HEK293 (cell line): ENCODE results near the gene ARFGEF2.
A peak's percentile ranks its signal among the peaks of the same experiment; 100 is the strongest.

Source experiments
- CTCF ChIA-PET: fragments of 350-600 bp; formaldehyde crosslinking; extraction: SDS; loops from one replicate; lab custom pipeline; 2021; ENCODE audit warnings: antibody characterized with exemption; lab: Yijun Ruan, JAX
- POLR2A ChIA-PET: fragments of 300-600 bp; formaldehyde crosslinking; extraction: SDS; loops from one replicate; lab custom pipeline; 2020; ENCODE audit warnings: antibody characterized with exemption, inconsistent platforms; lab: Yijun Ruan, JAX
- H3K27ac ChIP-seq: fragments of 200-500 bp; sonication (Bioruptor generic); 2 replicates; pipeline ENCODE4 v1.5.1; 2014; ENCODE audit warnings: low read depth, low read length, control low read depth, inconsistent platforms; ENCODE audit errors: extremely low read depth
- H3K36me3 ChIP-seq, 2 experiments: fragments of 200-500 bp in 1 of 2; sonication (Bioruptor generic) in 1 of 2; 1 replicate in 1 of 2; 2 replicates in 1 of 2; pipeline ENCODE4 v1.5.1; 2014 to 2017; ENCODE audit warnings: inconsistent platforms in 2 of 2, low read length in 2 of 2; ENCODE audit not compliant: control insufficient read depth in 2 of 2, insufficient read depth in 1 of 2
- H3K4me1 ChIP-seq: fragments of 200-500 bp; sonication (Bioruptor generic); 2 replicates; pipeline ENCODE4 v1.5.1; 2014; ENCODE audit warnings: mild to moderate bottlenecking, low read length, inconsistent platforms; ENCODE audit not compliant: control insufficient read depth, insufficient read depth
- H3K4me3 ChIP-seq: 2 replicates; pipeline ENCODE4 v1.5.1; 2011; ENCODE audit warnings: low read depth, mild to moderate bottlenecking, control low read depth, low read length, moderate library complexity
- H3K9me3 ChIP-seq: fragments of 200-500 bp; sonication (Bioruptor generic); 2 replicates; pipeline ENCODE4 v1.5.1; 2014; ENCODE audit warnings: low read depth, low read length, inconsistent platforms; ENCODE audit not compliant: control insufficient read depth, insufficient read depth
- BCL11A ChIP-seq: fragments of 450-650 bp; formaldehyde crosslinking; IDR thresholded peaks from 2 replicates; pipeline ENCODE4 v1.5.1; 2016; ENCODE audit warnings: low read depth, missing biosample characterization, missing genetic modification characterization
- GLIS1 ChIP-seq: fragments of 450-650 bp; formaldehyde crosslinking; IDR thresholded peaks from 2 replicates; pipeline ENCODE4 v1.5.1; 2016; ENCODE audit warnings: missing biosample characterization, missing genetic modification characterization
- HOXC10 ChIP-seq: sonication (generic); formaldehyde crosslinking; IDR thresholded peaks from 2 replicates; pipeline ENCODE4 v1.8.1; 2023; ENCODE audit warnings: mild to moderate bottlenecking, missing genetic modification reagents
- KLF10 ChIP-seq: fragments of 450-650 bp; IDR thresholded peaks from 2 replicates; pipeline ENCODE4 v1.5.1; 2018; ENCODE audit warnings: missing biosample characterization, mild to moderate bottlenecking, missing genetic modification characterization
- SETDB1 ChIP-seq: IDR thresholded peaks from one replicate; pipeline ENCODE4 v1.6.1; 2017; ENCODE audit warnings: mild to moderate bottlenecking, low read length, moderate library complexity, mixed read lengths; ENCODE audit not compliant: insufficient read length
- SP3 ChIP-seq: fragments of 450-650 bp; formaldehyde crosslinking; IDR thresholded peaks from 2 replicates; pipeline ENCODE4 v1.5.1; 2016; ENCODE audit warnings: missing biosample characterization, missing genetic modification characterization
- ZFP3 ChIP-seq: fragments of 450-650 bp; formaldehyde crosslinking; IDR thresholded peaks from 2 replicates; pipeline ENCODE4 v1.5.1; 2016; ENCODE audit warnings: low read depth, missing biosample characterization, missing genetic modification characterization
- ZFP41 ChIP-seq: fragments of 450-650 bp; formaldehyde crosslinking; IDR thresholded peaks from 2 replicates; pipeline ENCODE4 v1.5.1; 2016; ENCODE audit warnings: missing biosample characterization, missing genetic modification characterization, borderline replicate concordance
- ZIC2 ChIP-seq: fragments of 450-650 bp; formaldehyde crosslinking; IDR thresholded peaks from 2 replicates; pipeline ENCODE4 v1.5.1; 2016; ENCODE audit warnings: missing biosample characterization, missing genetic modification characterization
- ZNF133 ChIP-seq: fragments of 450-650 bp; formaldehyde crosslinking; IDR thresholded peaks from 2 replicates; pipeline ENCODE4 v1.5.1; 2016; ENCODE audit warnings: missing biosample characterization, missing genetic modification characterization
- ZNF146 ChIP-seq: fragments of 450-650 bp; formaldehyde crosslinking; IDR thresholded peaks from 2 replicates; pipeline ENCODE4 v1.5.1; 2016; ENCODE audit warnings: missing biosample characterization, missing genetic modification characterization
- ZNF174 ChIP-seq: fragments of 450-650 bp; formaldehyde crosslinking; IDR thresholded peaks from 2 replicates; pipeline ENCODE4 v1.5.0; 2017; ENCODE audit warnings: missing biosample characterization, mild to moderate bottlenecking, missing genetic modification characterization
- ZNF2 ChIP-seq: fragments of 450-650 bp; formaldehyde crosslinking; IDR thresholded peaks from 2 replicates; pipeline ENCODE4 v1.5.1; 2016; ENCODE audit warnings: missing biosample characterization, missing genetic modification characterization
- ZNF223 ChIP-seq: fragments of 450-650 bp; formaldehyde crosslinking; IDR thresholded peaks from 2 replicates; pipeline ENCODE4 v1.5.1; 2016; ENCODE audit warnings: missing biosample characterization, missing genetic modification characterization
- ZNF23 ChIP-seq: fragments of 450-650 bp; formaldehyde crosslinking; IDR thresholded peaks from 2 replicates; pipeline ENCODE4 v1.5.1; 2016; ENCODE audit warnings: missing biosample characterization, missing genetic modification characterization, borderline replicate concordance
- ZNF274 ChIP-seq, 2 experiments: fragments of 200-500 bp in 1 of 2; fragments of 450-650 bp in 1 of 2; sonication (Bioruptor generic) in 1 of 2; formaldehyde crosslinking in 1 of 2; IDR thresholded peaks; 2 replicates each; pipeline versions ENCODE4 v1.5.1 to v1.6.1; 2014 to 2016; ENCODE audit warnings: borderline replicate concordance in 1 of 2, inconsistent platforms in 1 of 2, low read length in 1 of 2, missing biosample characterization in 1 of 2, missing genetic modification characterization in 1 of 2
- ZNF302 ChIP-seq: fragments of 450-650 bp; formaldehyde crosslinking; IDR thresholded peaks from 2 replicates; pipeline ENCODE4 v1.5.1; 2016; ENCODE audit warnings: missing biosample characterization, missing genetic modification characterization, low read depth
- ZNF394 ChIP-seq: fragments of 450-650 bp; formaldehyde crosslinking; IDR thresholded peaks from 2 replicates; pipeline ENCODE4 v1.5.1; 2016; ENCODE audit warnings: missing biosample characterization, missing genetic modification characterization, mild to moderate bottlenecking, moderate library complexity, borderline replicate concordance
- ZNF549 ChIP-seq: fragments of 450-650 bp; IDR thresholded peaks from 2 replicates; pipeline ENCODE4 v1.5.1; 2018; ENCODE audit warnings: missing biosample characterization, missing genetic modification characterization, mild to moderate bottlenecking, inconsistent platforms, moderate library complexity
- ZNF571 ChIP-seq: fragments of 450-650 bp; formaldehyde crosslinking; IDR thresholded peaks from 2 replicates; pipeline ENCODE4 v1.5.0; 2017; ENCODE audit warnings: missing biosample characterization, missing genetic modification characterization
- ZNF629 ChIP-seq: fragments of 450-650 bp; formaldehyde crosslinking; IDR thresholded peaks from 2 replicates; pipeline ENCODE4 v1.5.1; 2017; ENCODE audit warnings: missing biosample characterization, missing genetic modification characterization
- ZNF701 ChIP-seq: fragments of 450-650 bp; formaldehyde crosslinking; IDR thresholded peaks from 2 replicates; pipeline ENCODE4 v1.5.1; 2016; ENCODE audit warnings: missing biosample characterization, missing genetic modification characterization
- ZNF76 ChIP-seq: fragments of 450-650 bp; formaldehyde crosslinking; IDR thresholded peaks from 2 replicates; pipeline ENCODE4; 2016; ENCODE audit warnings: low read depth, missing biosample characterization, missing genetic modification characterization, borderline replicate concordance
- TF ChIP-seq, protein P1 (sequence below): fragments of 450-650 bp; formaldehyde crosslinking; IDR thresholded peaks from 2 replicates; pipeline ENCODE4 v1.5.1; 2017; ENCODE audit warnings: missing biosample characterization, missing genetic modification characterization
- TF ChIP-seq, protein P2 (sequence below): fragments of 450-650 bp; formaldehyde crosslinking; IDR thresholded peaks from 2 replicates; pipeline ENCODE4 v1.5.1; 2016; ENCODE audit warnings: missing biosample characterization, missing genetic modification characterization
- TF ChIP-seq, protein P3 (sequence below): fragments of 450-650 bp; IDR thresholded peaks from 2 replicates; pipeline ENCODE4 v1.5.1; 2018; ENCODE audit warnings: missing biosample characterization, missing genetic modification characterization
- TF ChIP-seq, protein P4 (sequence below): fragments of 450-650 bp; formaldehyde crosslinking; IDR thresholded peaks from 2 replicates; pipeline ENCODE4 v1.5.1; 2016; ENCODE audit warnings: missing biosample characterization, missing genetic modification characterization
- TF ChIP-seq, protein P5 (sequence below): fragments of 450-650 bp; formaldehyde crosslinking; IDR thresholded peaks from 2 replicates; pipeline ENCODE4 v1.5.1; 2017; ENCODE audit warnings: missing biosample characterization, mild to moderate bottlenecking, missing genetic modification characterization, moderate library complexity

Gene ARFGEF2

DNA sequence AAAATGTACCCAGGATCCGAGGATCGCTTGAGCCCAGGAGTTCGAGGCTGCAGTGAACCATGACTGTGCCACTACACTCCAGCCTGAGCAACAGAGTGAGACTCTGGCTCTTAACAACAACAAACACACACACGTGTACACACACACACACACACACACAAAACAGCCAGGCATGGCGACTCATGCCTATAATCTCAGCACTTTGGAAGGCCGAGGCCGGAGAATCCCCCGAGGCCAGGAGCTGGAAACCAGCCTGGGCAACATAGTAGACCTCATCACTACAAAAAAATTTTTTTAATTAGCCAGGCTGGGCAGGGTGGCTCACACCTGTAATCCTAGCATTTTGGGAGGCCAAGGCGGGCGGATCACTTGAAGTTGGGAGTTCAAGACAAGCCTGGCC, 23.3 kb upstream of the ARFGEF2 start:
- Histone ChIP-seq H3K4me3 (no peak overlapping the region), H3K36me3 (no peaks in the 10 kb centered on the region), H3K27ac (no peak overlapping the region), H3K4me1 (no peaks in the 10 kb centered on the region), H3K9me3 (no peaks in the 10 kb centered on the region)
- ChIA-PET POLR2A (no interaction called here), CTCF (interaction anchor here (1.8 kb wide), 1 partner anchor 241 kb away, joined by 11 read pairs; no protein-coding TSS in a partner anchor)
- TF ChIP-seq, protein P1, sequence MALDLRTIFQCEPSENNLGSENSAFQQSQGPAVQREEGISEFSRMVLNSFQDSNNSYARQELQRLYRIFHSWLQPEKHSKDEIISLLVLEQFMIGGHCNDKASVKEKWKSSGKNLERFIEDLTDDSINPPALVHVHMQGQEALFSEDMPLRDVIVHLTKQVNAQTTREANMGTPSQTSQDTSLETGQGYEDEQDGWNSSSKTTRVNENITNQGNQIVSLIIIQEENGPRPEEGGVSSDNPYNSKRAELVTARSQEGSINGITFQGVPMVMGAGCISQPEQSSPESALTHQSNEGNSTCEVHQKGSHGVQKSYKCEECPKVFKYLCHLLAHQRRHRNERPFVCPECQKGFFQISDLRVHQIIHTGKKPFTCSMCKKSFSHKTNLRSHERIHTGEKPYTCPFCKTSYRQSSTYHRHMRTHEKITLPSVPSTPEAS (tag by site-specific recombination): peak; percentile 49; the same call in 1 of the 2 replicates
- TF ChIP-seq KLF10 (tag by site-specific recombination): no peak

DNA sequence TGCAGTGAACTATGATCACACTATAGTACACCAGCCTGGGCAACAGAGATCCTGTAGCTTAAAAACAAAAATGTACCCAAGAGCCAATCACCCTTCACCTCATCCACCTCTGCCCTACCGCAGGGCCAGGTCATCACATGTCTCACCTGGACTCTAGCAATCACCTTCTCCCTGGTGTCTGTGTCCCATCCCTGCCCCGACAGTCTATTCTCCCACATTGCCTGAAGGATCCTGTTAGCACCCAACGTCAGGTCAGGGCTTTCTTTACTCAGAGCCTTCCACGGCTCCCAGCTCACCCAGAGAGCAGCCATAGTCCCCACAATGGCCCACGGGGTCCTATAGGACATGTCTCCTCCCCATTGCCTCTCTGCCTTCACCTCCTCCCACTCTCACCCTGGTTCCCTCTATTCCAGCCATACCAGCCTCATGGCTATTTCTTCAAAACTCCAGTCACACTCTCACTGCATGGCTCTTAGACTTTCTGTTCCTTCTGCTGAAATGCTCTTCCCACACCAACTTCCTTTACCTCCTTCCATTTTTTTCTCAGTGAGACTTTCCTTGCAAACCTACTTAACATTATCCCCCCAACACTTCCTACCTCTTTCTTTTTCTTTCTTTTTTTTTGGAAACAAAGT, 22.5 kb upstream of the ARFGEF2 start:
- POLR2A ChIA-PET: no interaction called here
- CTCF ChIA-PET: no interaction called here

DNA sequence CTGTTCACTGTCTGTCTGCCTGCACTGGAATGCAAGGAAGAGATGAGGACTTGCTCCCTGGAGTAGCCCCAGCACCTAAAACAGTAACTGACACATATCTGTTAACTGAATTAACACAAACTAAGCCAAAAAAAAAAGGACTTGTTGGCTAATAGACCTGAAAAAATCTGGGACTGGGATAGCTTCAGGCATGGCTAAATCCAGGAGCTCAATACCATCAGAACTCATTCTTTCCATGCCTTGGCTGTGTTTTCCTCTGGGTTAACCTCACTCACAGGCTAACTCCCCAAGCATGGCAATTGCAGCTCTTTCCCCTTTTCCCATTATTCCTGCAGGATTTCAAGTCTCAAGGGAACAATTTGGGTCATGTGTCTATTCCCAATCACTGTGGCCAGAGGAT, 21.6 kb upstream of the ARFGEF2 start:
- no peaks in the 10 kb centered on the region for H3K9me3 ChIP-seq
- no peak overlapping the region for H3K4me3 ChIP-seq
- no peaks in the 10 kb centered on the region for H3K4me1 ChIP-seq
- TF ChIP-seq ZNF2 (tag by site-specific recombination) (no peak), ZNF274 (IDR thresholded peaks at IDR 0.05; ENCODE audit: low read length) (no peak), ZNF274 (tag by site-specific recombination; IDR thresholded peaks at IDR 0.05; ENCODE audit: borderline replicate concordance) (no peak), BCL11A (tag by site-specific recombination) (no peak), ZNF629 (tag by site-specific recombination) (no peak), ZNF701 (tag by site-specific recombination) (no peak), ZNF223 (tag by site-specific recombination) (no peak), ZNF133 (no peak), ZNF76 (tag by site-specific recombination) (no peak), SP3 (tag by site-specific recombination) (no peak), HOXC10 (CRISPR knock-in tag) (no peak), ZIC2 (tag by site-specific recombination) (no peak)
- TF ChIP-seq, protein P2, sequence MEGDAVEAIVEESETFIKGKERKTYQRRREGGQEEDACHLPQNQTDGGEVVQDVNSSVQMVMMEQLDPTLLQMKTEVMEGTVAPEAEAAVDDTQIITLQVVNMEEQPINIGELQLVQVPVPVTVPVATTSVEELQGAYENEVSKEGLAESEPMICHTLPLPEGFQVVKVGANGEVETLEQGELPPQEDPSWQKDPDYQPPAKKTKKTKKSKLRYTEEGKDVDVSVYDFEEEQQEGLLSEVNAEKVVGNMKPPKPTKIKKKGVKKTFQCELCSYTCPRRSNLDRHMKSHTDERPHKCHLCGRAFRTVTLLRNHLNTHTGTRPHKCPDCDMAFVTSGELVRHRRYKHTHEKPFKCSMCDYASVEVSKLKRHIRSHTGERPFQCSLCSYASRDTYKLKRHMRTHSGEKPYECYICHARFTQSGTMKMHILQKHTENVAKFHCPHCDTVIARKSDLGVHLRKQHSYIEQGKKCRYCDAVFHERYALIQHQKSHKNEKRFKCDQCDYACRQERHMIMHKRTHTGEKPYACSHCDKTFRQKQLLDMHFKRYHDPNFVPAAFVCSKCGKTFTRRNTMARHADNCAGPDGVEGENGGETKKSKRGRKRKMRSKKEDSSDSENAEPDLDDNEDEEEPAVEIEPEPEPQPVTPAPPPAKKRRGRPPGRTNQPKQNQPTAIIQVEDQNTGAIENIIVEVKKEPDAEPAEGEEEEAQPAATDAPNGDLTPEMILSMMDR (tag by site-specific recombination): no peak
- TF ChIP-seq, protein P1 (tag by site-specific recombination): no peak
- TF ChIP-seq, protein P3, sequence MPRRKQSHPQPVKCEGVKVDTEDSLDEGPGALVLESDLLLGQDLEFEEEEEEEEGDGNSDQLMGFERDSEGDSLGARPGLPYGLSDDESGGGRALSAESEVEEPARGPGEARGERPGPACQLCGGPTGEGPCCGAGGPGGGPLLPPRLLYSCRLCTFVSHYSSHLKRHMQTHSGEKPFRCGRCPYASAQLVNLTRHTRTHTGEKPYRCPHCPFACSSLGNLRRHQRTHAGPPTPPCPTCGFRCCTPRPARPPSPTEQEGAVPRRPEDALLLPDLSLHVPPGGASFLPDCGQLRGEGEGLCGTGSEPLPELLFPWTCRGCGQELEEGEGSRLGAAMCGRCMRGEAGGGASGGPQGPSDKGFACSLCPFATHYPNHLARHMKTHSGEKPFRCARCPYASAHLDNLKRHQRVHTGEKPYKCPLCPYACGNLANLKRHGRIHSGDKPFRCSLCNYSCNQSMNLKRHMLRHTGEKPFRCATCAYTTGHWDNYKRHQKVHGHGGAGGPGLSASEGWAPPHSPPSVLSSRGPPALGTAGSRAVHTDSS: no peak
- no peak overlapping the region for H3K27ac ChIP-seq
- POLR2A ChIA-PET: no interaction called here
- CTCF ChIA-PET: interaction anchor here (0.5 to 1.4 kb wide), 5 partner anchors 26 to 243 kb away, joined by 3 to 16 read pairs (median 3); no protein-coding TSS in a partner anchor
- no peaks in the 10 kb centered on the region for H3K36me3 ChIP-seq

More for the DNA sequence above, 22.5 kb upstream of the ARFGEF2 start:
- Histone ChIP-seq H3K36me3 (no peaks in the 10 kb centered on the region), H3K9me3 (no peaks in the 10 kb centered on the region), H3K27ac (no peak overlapping the region), H3K4me3 (no peak overlapping the region), H3K4me1 (no peaks in the 10 kb centered on the region)
- no peak for TF ChIP-seq GLIS1
- TF ChIP-seq, protein P4, sequence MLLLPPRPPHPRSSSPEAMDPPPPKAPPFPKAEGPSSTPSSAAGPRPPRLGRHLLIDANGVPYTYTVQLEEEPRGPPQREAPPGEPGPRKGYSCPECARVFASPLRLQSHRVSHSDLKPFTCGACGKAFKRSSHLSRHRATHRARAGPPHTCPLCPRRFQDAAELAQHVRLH: no peak
- TF ChIP-seq ZNF223 (tag by site-specific recombination): no peak
- TF ChIP-seq ZNF549: no peak
- no peak for TF ChIP-seq SETDB1
- TF ChIP-seq, protein P5, sequence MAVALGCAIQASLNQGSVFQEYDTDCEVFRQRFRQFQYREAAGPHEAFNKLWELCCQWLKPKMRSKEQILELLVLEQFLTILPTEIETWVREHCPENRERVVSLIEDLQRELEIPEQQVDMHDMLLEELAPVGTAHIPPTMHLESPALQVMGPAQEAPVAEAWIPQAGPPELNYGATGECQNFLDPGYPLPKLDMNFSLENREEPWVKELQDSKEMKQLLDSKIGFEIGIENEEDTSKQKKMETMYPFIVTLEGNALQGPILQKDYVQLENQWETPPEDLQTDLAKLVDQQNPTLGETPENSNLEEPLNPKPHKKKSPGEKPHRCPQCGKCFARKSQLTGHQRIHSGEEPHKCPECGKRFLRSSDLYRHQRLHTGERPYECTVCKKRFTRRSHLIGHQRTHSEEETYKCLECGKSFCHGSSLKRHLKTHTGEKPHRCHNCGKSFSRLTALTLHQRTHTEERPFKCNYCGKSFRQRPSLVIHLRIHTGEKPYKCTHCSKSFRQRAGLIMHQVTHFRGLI (tag by site-specific recombination): no peak
- no peak for TF ChIP-seq ZNF571 (tag by site-specific recombination)
- no peak for TF ChIP-seq ZNF174 (tag by site-specific recombination)
- no peak for TF ChIP-seq ZNF394
- no peak for TF ChIP-seq ZFP41 (tag by site-specific recombination)
- TF ChIP-seq ZNF23 (tag by site-specific recombination): no peak
- no peak for TF ChIP-seq ZNF146 (tag by site-specific recombination)
- no peak for TF ChIP-seq ZFP3 (tag by site-specific recombination)
- no peak for TF ChIP-seq ZNF302
